ENCODE measurements around the gene MAGOH.
A peak's percentile ranks its signal among the peaks of the same experiment; 100 is the strongest.

Gene MAGOH

DNA sequence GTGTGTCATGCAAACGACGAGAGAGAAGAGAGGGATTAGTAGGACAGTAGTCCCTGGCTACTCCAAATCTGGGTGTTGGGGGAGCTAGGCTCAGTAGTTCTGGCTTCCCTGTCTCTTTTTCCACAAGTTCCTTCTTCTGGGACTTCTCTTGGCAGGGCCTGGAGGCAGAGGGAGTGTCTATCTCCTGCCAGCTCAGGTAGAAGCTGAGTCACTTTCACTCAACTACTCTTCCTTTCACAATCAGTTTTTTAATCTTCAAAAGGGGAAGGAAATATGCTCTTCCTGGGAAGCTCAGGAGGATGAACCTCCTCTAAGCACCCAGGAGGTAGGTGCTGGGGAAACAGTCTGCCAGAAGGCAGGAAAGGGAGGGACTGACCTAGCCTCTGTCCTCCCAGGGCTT is 35.2 kb upstream of the MAGOH start:
- 70% methylated on average over 2 of the region's 2 CpGs for WGBS

DNA sequence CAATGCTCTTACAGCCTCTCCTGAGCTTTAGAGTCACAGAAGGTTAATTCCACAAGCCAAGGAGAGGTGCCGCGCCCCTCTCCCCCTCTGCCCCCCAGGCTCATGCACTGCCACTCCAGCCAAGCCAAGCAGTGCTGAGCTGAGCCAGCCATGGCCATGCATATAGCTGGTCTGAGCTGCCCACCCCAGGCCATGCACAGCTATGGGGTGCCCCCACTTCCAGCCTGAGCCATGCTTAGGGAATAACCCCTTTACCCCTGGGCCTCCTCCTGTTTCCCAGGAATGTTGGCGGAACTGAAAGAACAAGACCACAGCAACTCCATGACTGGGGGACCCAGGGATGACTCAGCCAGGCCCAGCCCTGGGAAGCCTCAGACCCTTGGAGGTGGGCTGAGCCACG is 34.0 kb upstream of the MAGOH start:
- H3K23ac ChIP-seq (ENCODE audit: low read length in 2 of 2) = peak overlapping the region in 1 of 2 experiments; percentile 27
- no peak overlapping the region for H2BK5ac ChIP-seq (ENCODE audit: low read depth, low read length, poor library complexity, severe bottlenecking)
- no peak for DNase-seq
- H3K79me1 ChIP-seq (replicated peaks; ENCODE audit: low read length, poor library complexity, severe bottlenecking) = no peaks in the 10 kb centered on the region
- no peak overlapping the region for H3K4me2 ChIP-seq (ENCODE audit: low read length, poor library complexity, severe bottlenecking)
- H3K9me3 ChIP-seq (ENCODE audit: control insufficient read depth, low read length) = no peaks in the 10 kb centered on the region
- no peak overlapping the region for H3K27ac ChIP-seq (ENCODE audit: low read length, poor library complexity, severe bottlenecking)
- no peak overlapping the region for H3K4me3 ChIP-seq (ENCODE audit: insufficient read depth in 1 of 2, low read depth in 1 of 2, low read length in 2 of 2)
- H3K36me3 ChIP-seq (ENCODE audit: control insufficient read depth in 1 of 2, insufficient read depth in 2 of 2, low read depth in 1 of 2, low read length in 2 of 2) = peaks cover 18 to 35% of the 10 kb centered on the region in 2 experiments
- no peak overlapping the region for H4K91ac ChIP-seq (ENCODE audit: low read length)
- no peak overlapping the region for H3K4ac ChIP-seq (ENCODE audit: low read depth in 1 of 2, low read length in 2 of 2)
- no peak overlapping the region for H3K18ac ChIP-seq (ENCODE audit: low read depth in 1 of 2, low read length in 2 of 2)
- no peak overlapping the region for H2BK15ac ChIP-seq (ENCODE audit: low read depth, poor library complexity, severe bottlenecking)
- H3K27me3 ChIP-seq (ENCODE audit: control insufficient read depth in 1 of 2, insufficient read depth in 1 of 2, low read length in 2 of 2) = no peaks in the 10 kb centered on the region
- no peak overlapping the region for H2BK12ac ChIP-seq (ENCODE audit: low read length in 2 of 2)
- peak overlapping the region in 1 of 2 experiments; percentile 35 for H3K14ac ChIP-seq (ENCODE audit: low read length in 2 of 2)
- no peak overlapping the region for H2AK5ac ChIP-seq (ENCODE audit: low read length, severe bottlenecking)
- H2AFZ ChIP-seq (ENCODE audit: low read depth, low read length) = no peak overlapping the region
- H3K4me1 ChIP-seq (ENCODE audit: control insufficient read depth, insufficient read depth, low read depth, low read length) = peaks cover 2% of the 10 kb centered on the region
- no peak overlapping the region for H3K9ac ChIP-seq (ENCODE audit: low read length)
- 92% methylated on average over 4 of the region's 4 CpGs for WGBS
- no peak overlapping the region for H2BK120ac ChIP-seq (ENCODE audit: low read depth, low read length)
- H4K8ac ChIP-seq (ENCODE audit: low read length) = no peak overlapping the region

More for the DNA sequence above, 35.2 kb upstream of the MAGOH start:
- Histone ChIP-seq H2AK5ac (ENCODE audit: low read length, severe bottlenecking) (no peak overlapping the region), H3K9ac (ENCODE audit: low read length) (no peak overlapping the region), H3K4me2 (ENCODE audit: low read length, poor library complexity, severe bottlenecking) (no peak overlapping the region), H3K9me3 (ENCODE audit: control insufficient read depth, low read length) (no peaks in the 10 kb centered on the region), H2BK120ac (ENCODE audit: low read depth, low read length) (no peak overlapping the region), H4K8ac (ENCODE audit: low read length) (no peak overlapping the region), H3K14ac (ENCODE audit: low read length in 2 of 2) (no peak overlapping the region), H2BK12ac (ENCODE audit: low read length in 2 of 2) (no peak overlapping the region), H3K4ac (ENCODE audit: low read depth in 1 of 2, low read length in 2 of 2) (no peak overlapping the region), H3K4me3 (ENCODE audit: insufficient read depth in 1 of 2, low read depth in 1 of 2, low read length in 2 of 2) (no peak overlapping the region), H4K91ac (ENCODE audit: low read length) (no peak overlapping the region), H2AFZ (ENCODE audit: low read depth, low read length) (no peak overlapping the region), H3K23ac (ENCODE audit: low read length in 2 of 2) (no peak overlapping the region), H3K18ac (ENCODE audit: low read depth in 1 of 2, low read length in 2 of 2) (no peak overlapping the region), H3K36me3 (ENCODE audit: control insufficient read depth in 1 of 2, insufficient read depth in 2 of 2, low read depth in 1 of 2, low read length in 2 of 2) (peaks cover 18 to 31% of the 10 kb centered on the region in 2 experiments), H3K27me3 (ENCODE audit: control insufficient read depth in 1 of 2, insufficient read depth in 1 of 2, low read length in 2 of 2) (no peaks in the 10 kb centered on the region), H2BK5ac (ENCODE audit: low read depth, low read length, poor library complexity, severe bottlenecking) (no peak overlapping the region), H3K4me1 (ENCODE audit: control insufficient read depth, insufficient read depth, low read depth, low read length) (peaks cover 2% of the 10 kb centered on the region), H3K27ac (ENCODE audit: low read length, poor library complexity, severe bottlenecking) (no peak overlapping the region), H3K79me1 (replicated peaks; ENCODE audit: low read length, poor library complexity, severe bottlenecking) (no peaks in the 10 kb centered on the region), H2BK15ac (ENCODE audit: low read depth, poor library complexity, severe bottlenecking) (no peak overlapping the region)
- DNase-seq = no peak

DNA sequence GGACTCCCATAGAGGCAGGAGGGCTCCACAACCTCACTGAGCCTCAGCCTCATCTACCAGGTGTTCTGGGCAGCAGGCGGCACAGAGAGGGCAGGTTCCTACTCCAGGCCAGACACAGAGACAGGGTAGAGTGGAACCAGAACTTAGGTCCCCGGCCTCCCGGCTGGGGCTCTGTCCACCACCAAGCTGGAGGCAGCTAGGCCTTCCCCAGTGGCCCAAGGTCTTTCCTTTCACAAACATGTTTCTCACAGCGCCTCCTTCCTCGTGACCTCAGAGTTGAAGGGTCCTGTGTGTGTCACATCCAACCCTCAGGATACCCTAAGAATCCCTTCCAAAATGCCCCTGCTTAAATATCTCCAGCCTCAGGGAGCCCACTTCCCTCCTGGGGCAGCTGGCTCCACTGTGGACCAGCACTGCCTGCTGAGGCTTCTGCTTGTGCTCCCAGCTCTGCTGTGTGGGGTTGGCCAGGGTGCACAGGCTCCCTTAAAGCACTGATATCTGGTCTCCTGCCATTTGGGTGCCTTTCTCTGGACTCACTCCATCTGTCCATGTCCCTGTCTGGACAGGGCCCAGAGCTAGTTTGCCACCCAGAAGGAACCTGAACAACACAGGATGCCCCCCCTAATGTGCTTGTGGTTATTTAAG is 33.2 kb upstream of the MAGOH start:
- no peak overlapping the region for H2BK12ac ChIP-seq (ENCODE audit: low read length in 2 of 2)
- H2AFZ ChIP-seq (ENCODE audit: low read depth, low read length) = no peak overlapping the region
- no peaks in the 10 kb centered on the region for H3K27me3 ChIP-seq (ENCODE audit: control insufficient read depth in 1 of 2, insufficient read depth in 1 of 2, low read length in 2 of 2)
- no peak overlapping the region for H3K4me3 ChIP-seq (ENCODE audit: insufficient read depth in 1 of 2, low read depth in 1 of 2, low read length in 2 of 2)
- no peak overlapping the region for H3K27ac ChIP-seq (ENCODE audit: low read length, poor library complexity, severe bottlenecking)
- no peak overlapping the region for H3K9ac ChIP-seq (ENCODE audit: low read length)
- no peaks in the 10 kb centered on the region for H3K9me3 ChIP-seq (ENCODE audit: control insufficient read depth, low read length)
- H4K8ac ChIP-seq (ENCODE audit: low read length) = no peak overlapping the region
- 99% methylated on average over 5 of the region's 5 CpGs for WGBS
- no peak overlapping the region for H2BK120ac ChIP-seq (ENCODE audit: low read depth, low read length)
- H3K14ac ChIP-seq (ENCODE audit: low read length in 2 of 2) = no peak overlapping the region
- H3K23ac ChIP-seq (ENCODE audit: low read length in 2 of 2) = no peak overlapping the region
- peaks cover 2% of the 10 kb centered on the region for H3K4me1 ChIP-seq (ENCODE audit: control insufficient read depth, insufficient read depth, low read depth, low read length)
- peaks cover 20 to 28% of the 10 kb centered on the region in 2 experiments for H3K36me3 ChIP-seq (ENCODE audit: control insufficient read depth in 1 of 2, insufficient read depth in 2 of 2, low read depth in 1 of 2, low read length in 2 of 2)
- no peak for DNase-seq
- H2AK5ac ChIP-seq (ENCODE audit: low read length, severe bottlenecking) = no peak overlapping the region
- no peak overlapping the region for H3K4me2 ChIP-seq (ENCODE audit: low read length, poor library complexity, severe bottlenecking)
- no peak overlapping the region for H3K4ac ChIP-seq (ENCODE audit: low read depth in 1 of 2, low read length in 2 of 2)
- no peak overlapping the region for H3K18ac ChIP-seq (ENCODE audit: low read depth in 1 of 2, low read length in 2 of 2)
- H3K79me1 ChIP-seq (replicated peaks; ENCODE audit: low read length, poor library complexity, severe bottlenecking) = no peaks in the 10 kb centered on the region
- no peak overlapping the region for H2BK15ac ChIP-seq (ENCODE audit: low read depth, poor library complexity, severe bottlenecking)
- H4K91ac ChIP-seq (ENCODE audit: low read length) = no peak overlapping the region
- no peak overlapping the region for H2BK5ac ChIP-seq (ENCODE audit: low read depth, low read length, poor library complexity, severe bottlenecking)

DNA sequence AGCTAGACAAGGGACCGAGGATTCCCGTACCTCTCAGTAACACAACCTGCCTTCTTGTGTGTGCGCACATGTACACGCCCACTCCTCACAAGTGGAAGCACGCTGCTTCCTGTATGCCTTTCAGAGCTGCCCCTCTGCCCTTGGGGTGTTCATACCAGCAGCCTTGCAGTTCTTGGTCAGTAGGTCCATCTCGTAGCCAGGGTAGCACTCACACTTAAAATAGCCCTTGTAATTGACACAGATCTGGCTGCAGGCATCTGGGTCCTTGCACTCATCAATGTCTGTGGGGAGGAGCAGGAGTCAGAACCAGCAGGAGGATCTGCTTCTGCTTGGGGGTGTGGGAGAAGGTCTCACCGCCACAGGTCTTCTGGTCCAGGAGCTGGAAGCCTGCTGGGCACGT is 32.6 kb upstream of the MAGOH start:
- Histone ChIP-seq H3K9me3 (ENCODE audit: control insufficient read depth, low read length) (no peaks in the 10 kb centered on the region), H3K23ac (ENCODE audit: low read length in 2 of 2) (no peak overlapping the region), H3K18ac (ENCODE audit: low read depth in 1 of 2, low read length in 2 of 2) (no peak overlapping the region), H3K4me2 (ENCODE audit: low read length, poor library complexity, severe bottlenecking) (no peak overlapping the region), H2BK120ac (ENCODE audit: low read depth, low read length) (no peak overlapping the region), H3K4me1 (ENCODE audit: control insufficient read depth, insufficient read depth, low read depth, low read length) (peaks cover 2% of the 10 kb centered on the region), H3K27ac (ENCODE audit: low read length, poor library complexity, severe bottlenecking) (no peak overlapping the region), H3K9ac (ENCODE audit: low read length) (no peak overlapping the region), H4K91ac (ENCODE audit: low read length) (no peak overlapping the region), H4K8ac (ENCODE audit: low read length) (no peak overlapping the region), H2AFZ (ENCODE audit: low read depth, low read length) (no peak overlapping the region), H3K4ac (ENCODE audit: low read depth in 1 of 2, low read length in 2 of 2) (no peak overlapping the region), H3K27me3 (ENCODE audit: control insufficient read depth in 1 of 2, insufficient read depth in 1 of 2, low read length in 2 of 2) (no peaks in the 10 kb centered on the region), H2AK5ac (ENCODE audit: low read length, severe bottlenecking) (no peak overlapping the region), H3K36me3 (ENCODE audit: control insufficient read depth in 1 of 2, insufficient read depth in 2 of 2, low read depth in 1 of 2, low read length in 2 of 2) (peaks cover 24 to 29% of the 10 kb centered on the region in 2 experiments), H2BK15ac (ENCODE audit: low read depth, poor library complexity, severe bottlenecking) (no peak overlapping the region), H2BK5ac (ENCODE audit: low read depth, low read length, poor library complexity, severe bottlenecking) (no peak overlapping the region), H3K4me3 (ENCODE audit: insufficient read depth in 1 of 2, low read depth in 1 of 2, low read length in 2 of 2) (no peak overlapping the region), H3K14ac (ENCODE audit: low read length in 2 of 2) (no peak overlapping the region), H3K79me1 (replicated peaks; ENCODE audit: low read length, poor library complexity, severe bottlenecking) (no peaks in the 10 kb centered on the region), H2BK12ac (ENCODE audit: low read length in 2 of 2) (no peak overlapping the region)
- DNase-seq = no peak
- 94% methylated on average over 8 of the region's 8 CpGs for WGBS

Data from mesenchymal stem cell (in vitro differentiated cells and primary cell).